Sigmoid colon (tissue), 7 donors: ENCODE results near the gene ENTREP1. TPM values are rescaled to one million over a fixed set of nuclear protein-coding genes. Genes with fewer than 3 reads are reported as not detected.
A peak's percentile ranks its signal among the peaks of the same experiment; 100 is the strongest.

ENCODE experiments used
- DNase-seq: peaks from one replicate; pipeline ENCODE4 v3.0.0-alpha.2; 2019
- H3K27ac ChIP-seq, 4 donors: fragments of 200-600 bp; sonication (generic); one replicate each; pipeline ENCODE4 v1.5.1; 2016 to 2019; ENCODE audit warnings: mild to moderate bottlenecking in 1 of 4
- H3K27me3 ChIP-seq, 3 donors: fragments of 200-600 bp; sonication (generic); one replicate each; pipeline ENCODE4 v1.5.1; 2019; ENCODE audit warnings: mild to moderate bottlenecking in 1 of 3
- H3K36me3 ChIP-seq, 4 donors: fragments of 200-600 bp; sonication (generic); one replicate each; pipeline ENCODE4 v1.5.1; 2016 to 2019
- H3K4me1 ChIP-seq, 4 donors: fragments of 200-600 bp; sonication (generic); one replicate each; pipeline ENCODE4 v1.5.1; 2017 to 2019
- H3K4me3 ChIP-seq, 4 donors: fragments of 200-600 bp; sonication (generic); one replicate each; pipeline ENCODE4 v1.5.1; 2017 to 2019; ENCODE audit warnings: mild to moderate bottlenecking in 2 of 4, moderate library complexity in 1 of 4
- H3K9me3 ChIP-seq, 4 donors: fragments of 200-600 bp in 3 of 4; sonication (generic) in 3 of 4; one replicate each; pipeline versions ENCODE4 v1.5.1 to v1.6.1; 2013 to 2019
- EP300 ChIP-seq, 4 donors: sonication (generic); formaldehyde crosslinking; IDR thresholded peaks; one replicate each; pipeline ENCODE4 v1.6.1; 2017; ENCODE audit warnings: antibody characterized with exemption in 4 of 4
- POLR2A ChIP-seq, 2 donors: fragments of 450-650 bp; IDR thresholded peaks; one replicate each; pipeline ENCODE4 v1.6.1; 2016; ENCODE audit warnings: antibody characterized with exemption in 2 of 2, mild to moderate bottlenecking in 2 of 2, moderate library complexity in 2 of 2
- POLR2AphosphoS5 ChIP-seq, 4 donors: sonication (generic); formaldehyde crosslinking; IDR thresholded peaks; one replicate each; pipeline ENCODE4 v1.6.1; 2017; ENCODE audit warnings: antibody characterized with exemption in 4 of 4
- WGBS, 2 donors: extraction: QIAGEN DNeasy Blood & Tissue Kit; methylation state at CpG; one replicate each; pipeline ENCODE4 v1.1.7; 2013; 5-methylcytosine and 5-hydroxymethylcytosine counted together
- intact Hi-C: fragments of 100-400 bp; cut with DNase I; formaldehyde crosslinking; loops from one replicate; pipeline ENCODE4 v1.15.1; 2023
- polyA plus RNA-seq, 3 donors: library from polyadenylated mRNA; stranded (reverse); fragments of 200-250 nt; gene quantifications; one replicate each; pipeline ENCODE4 v1.2.3, GENCODE V29; 2013
- total RNA-seq, 4 donors: library from RNA; depleted of rRNA; stranded (reverse); fragments of >200 nt; gene quantifications; one replicate each; pipeline ENCODE4 v1.1.0, GENCODE V29; 2016
- TF ChIP-seq, protein P1 (sequence below), 4 experiments: fragments of 450-650 bp in 3 of 4; fragments of 200-600 bp in 1 of 4; IDR thresholded peaks; one replicate each; pipeline ENCODE4 v1.5.1; 2016 to 2019; ENCODE audit warnings: antibody characterized with exemption in 4 of 4, mild to moderate bottlenecking in 3 of 4, moderate library complexity in 2 of 4
- donor health status: healthy with polysubstance abuse.
- donor health status: Bipolar disorder and iron deficiency.
- donor health status: healthy.

The ENTREP1 gene
- total and polyA plus RNA-seq, 7 donors: 1.2 to 81.9 (median 3.7) TPM; not detected in 1

DNA sequence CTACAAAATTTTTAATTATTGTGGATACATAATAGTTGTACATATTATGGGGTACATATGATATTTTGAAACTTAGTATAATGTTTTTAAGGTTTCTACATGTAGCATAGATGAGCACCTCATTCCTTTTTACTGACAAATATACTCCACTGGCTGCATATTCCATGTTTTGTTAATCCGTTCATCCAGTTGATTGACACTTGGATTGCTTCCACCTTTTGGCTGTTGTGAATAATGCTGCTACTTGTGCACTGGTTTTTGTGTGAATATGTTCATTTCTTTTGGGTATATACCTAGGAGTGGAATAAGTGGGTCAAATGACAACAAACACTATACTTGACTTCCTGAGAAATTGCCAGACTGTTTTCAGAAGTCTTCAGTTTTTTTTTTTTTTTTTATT lies 2.8 kb upstream of the ENTREP1 start:
- Histone ChIP-seq H3K4me3 (no peak overlapping the region), H3K27ac (no peak overlapping the region), H3K27me3 (no peaks in the 10 kb centered on the region), H3K4me1 (peaks cover 0 to 26% (median 11%) of the 10 kb centered on the region in 4 donors), H3K36me3 (no peaks in the 10 kb centered on the region), H3K9me3 (no peaks in the 10 kb centered on the region)
- 41 to 70% methylated on average over 1 of the region's 1 CpG for WGBS, 2 donors
- intact Hi-C loops: no loop called here
- DNase-seq: no peak
- TF ChIP-seq POLR2A (IDR thresholded peaks at IDR 0.05) (no peak), POLR2AphosphoS5 (IDR thresholded peaks at IDR 0.05) (no peak), EP300 (IDR thresholded peaks at IDR 0.05) (no peak)
- TF ChIP-seq, protein P1, sequence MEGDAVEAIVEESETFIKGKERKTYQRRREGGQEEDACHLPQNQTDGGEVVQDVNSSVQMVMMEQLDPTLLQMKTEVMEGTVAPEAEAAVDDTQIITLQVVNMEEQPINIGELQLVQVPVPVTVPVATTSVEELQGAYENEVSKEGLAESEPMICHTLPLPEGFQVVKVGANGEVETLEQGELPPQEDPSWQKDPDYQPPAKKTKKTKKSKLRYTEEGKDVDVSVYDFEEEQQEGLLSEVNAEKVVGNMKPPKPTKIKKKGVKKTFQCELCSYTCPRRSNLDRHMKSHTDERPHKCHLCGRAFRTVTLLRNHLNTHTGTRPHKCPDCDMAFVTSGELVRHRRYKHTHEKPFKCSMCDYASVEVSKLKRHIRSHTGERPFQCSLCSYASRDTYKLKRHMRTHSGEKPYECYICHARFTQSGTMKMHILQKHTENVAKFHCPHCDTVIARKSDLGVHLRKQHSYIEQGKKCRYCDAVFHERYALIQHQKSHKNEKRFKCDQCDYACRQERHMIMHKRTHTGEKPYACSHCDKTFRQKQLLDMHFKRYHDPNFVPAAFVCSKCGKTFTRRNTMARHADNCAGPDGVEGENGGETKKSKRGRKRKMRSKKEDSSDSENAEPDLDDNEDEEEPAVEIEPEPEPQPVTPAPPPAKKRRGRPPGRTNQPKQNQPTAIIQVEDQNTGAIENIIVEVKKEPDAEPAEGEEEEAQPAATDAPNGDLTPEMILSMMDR (IDR thresholded peaks at IDR 0.05): no peak

DNA sequence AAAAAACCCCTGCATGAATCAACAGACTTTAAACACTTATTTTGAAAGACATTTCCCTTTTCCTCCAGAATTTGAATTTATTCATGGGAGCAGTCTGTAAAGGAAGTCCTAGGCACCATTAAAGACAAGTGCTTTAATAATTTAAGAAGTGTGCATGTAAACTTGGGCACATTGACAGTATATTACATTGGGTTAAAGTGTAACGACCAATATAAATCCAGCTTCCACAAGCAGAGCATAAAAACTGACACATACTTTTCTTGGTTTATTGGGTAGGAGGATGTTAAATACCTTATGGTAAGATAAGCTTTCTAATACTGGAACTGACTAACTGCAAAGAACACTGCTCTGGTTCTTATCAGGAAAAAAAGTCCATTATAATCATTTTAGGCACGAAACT lies 1.2 kb upstream of the ENTREP1 start:
- no peaks in the 10 kb centered on the region for H3K9me3 ChIP-seq
- H3K4me3 ChIP-seq: no peak overlapping the region
- no peak for DNase-seq
- intact Hi-C loops: no loop called here
- H3K4me1 ChIP-seq: peaks cover 0 to 27% (median 11%) of the 10 kb centered on the region in 4 donors
- TF ChIP-seq EP300 (IDR thresholded peaks at IDR 0.05) (peak in 1 of 4 donors; percentile 1), POLR2A (IDR thresholded peaks at IDR 0.05) (no peak), POLR2AphosphoS5 (IDR thresholded peaks at IDR 0.05) (peak in 2 of 4 donors; percentile 23 to 27)
- H3K36me3 ChIP-seq: no peaks in the 10 kb centered on the region
- H3K27me3 ChIP-seq: no peaks in the 10 kb centered on the region
- no peak overlapping the region for H3K27ac ChIP-seq
- 18 to 52% methylated on average over 2 of the region's 2 CpGs for WGBS, 2 donors

DNA sequence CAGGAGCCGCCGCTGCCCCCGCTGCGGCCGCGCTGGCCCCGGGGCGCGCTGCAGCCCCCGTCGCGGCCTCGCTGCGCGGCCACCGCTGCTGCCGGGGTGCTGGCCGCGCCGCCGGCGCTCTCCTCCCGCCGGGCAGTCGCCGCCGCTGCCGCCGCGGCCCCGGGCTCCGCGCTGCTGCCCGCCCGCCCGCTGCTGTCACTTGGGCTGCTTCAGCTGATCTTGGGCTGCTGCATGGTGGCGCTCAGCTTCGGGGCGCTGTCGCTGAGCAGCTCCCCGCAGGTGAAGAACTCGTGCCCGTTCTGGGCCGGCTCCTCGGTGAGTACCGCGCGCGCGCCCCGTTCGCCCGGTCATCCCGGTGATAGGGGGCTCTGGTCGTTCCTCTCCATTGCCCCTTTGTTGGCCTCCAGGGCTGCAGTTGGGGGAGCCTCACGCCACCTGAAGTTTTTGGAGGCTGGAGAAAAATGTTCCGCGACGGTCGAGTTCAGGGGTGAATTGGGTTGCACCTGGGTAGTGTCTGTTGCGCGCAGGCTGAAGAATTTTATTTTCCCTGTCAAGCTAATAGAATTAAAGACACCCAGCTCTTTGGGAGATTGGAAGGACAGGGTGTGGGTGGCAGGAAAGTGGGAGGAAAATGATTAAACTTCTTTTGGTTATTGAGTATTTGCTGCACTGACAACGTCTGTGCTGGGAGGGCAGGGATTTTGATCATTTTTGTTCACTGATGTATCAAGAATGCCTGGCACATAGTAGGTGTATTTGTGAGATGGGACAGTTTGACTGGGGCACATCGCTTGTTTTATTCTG lies 596 bp downstream of the ENTREP1 start:
- no peaks in the 10 kb centered on the region for H3K9me3 ChIP-seq
- H3K4me1 ChIP-seq: peaks cover 0 to 27% (median 11%) of the 10 kb centered on the region in 4 donors
- H3K4me3 ChIP-seq: peak overlapping the region; percentile 35 to 69 (median 62)
- DNase-seq: no peak
- WGBS, 2 donors: 3 to 5% methylated on average over 64 of the region's 64 CpGs
- peak overlapping the region in 2 of 4 donors; percentile 77 to 91 for H3K27ac ChIP-seq
- TF ChIP-seq EP300 (IDR thresholded peaks at IDR 0.05): no peak
- TF ChIP-seq, protein P1 (IDR thresholded peaks at IDR 0.05): no peak
- TF ChIP-seq POLR2A (IDR thresholded peaks at IDR 0.05): no peak
- TF ChIP-seq POLR2AphosphoS5 (IDR thresholded peaks at IDR 0.05): no peak
- H3K27me3 ChIP-seq: no peaks in the 10 kb centered on the region
- H3K36me3 ChIP-seq: no peaks in the 10 kb centered on the region
- intact Hi-C loops: no loop called here

DNA sequence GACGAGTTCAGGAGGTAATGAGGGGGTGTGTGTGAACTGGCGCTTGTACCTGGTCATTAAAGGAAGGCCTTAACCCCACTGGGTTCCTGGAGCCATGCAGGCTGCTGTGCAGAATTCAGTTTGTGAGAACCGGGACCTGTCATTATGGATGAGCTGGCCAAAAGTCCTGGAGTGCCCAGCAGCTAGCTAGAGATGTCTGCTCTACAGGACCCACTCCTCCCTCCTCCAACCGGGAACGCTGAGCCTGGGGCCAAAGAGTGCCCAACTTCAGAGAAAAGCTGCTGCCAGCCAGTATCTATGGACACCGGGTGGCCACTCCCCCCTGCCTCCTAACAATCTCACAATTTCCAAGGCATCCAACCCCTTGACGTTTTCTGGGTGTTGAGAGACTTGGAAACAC lies 1.2 kb downstream of the ENTREP1 start:
- intact Hi-C loops: no loop called here
- H3K27ac ChIP-seq: peak overlapping the region in 1 of 4 donors; percentile 75
- H3K4me3 ChIP-seq: peak overlapping the region in 3 of 4 donors; percentile 59 to 69 (median 66)
- 18 to 46% methylated on average over 7 of the region's 7 CpGs for WGBS, 2 donors
- TF ChIP-seq, protein P1 (IDR thresholded peaks at IDR 0.05): no peak
- TF ChIP-seq POLR2A (IDR thresholded peaks at IDR 0.05) (no peak), POLR2AphosphoS5 (IDR thresholded peaks at IDR 0.05) (no peak), EP300 (IDR thresholded peaks at IDR 0.05) (no peak)
- H3K36me3 ChIP-seq: no peaks in the 10 kb centered on the region
- no peaks in the 10 kb centered on the region for H3K9me3 ChIP-seq
- DNase-seq: no peak
- H3K27me3 ChIP-seq: no peaks in the 10 kb centered on the region
- peaks cover 0 to 27% (median 11%) of the 10 kb centered on the region in 4 donors for H3K4me1 ChIP-seq

DNA sequence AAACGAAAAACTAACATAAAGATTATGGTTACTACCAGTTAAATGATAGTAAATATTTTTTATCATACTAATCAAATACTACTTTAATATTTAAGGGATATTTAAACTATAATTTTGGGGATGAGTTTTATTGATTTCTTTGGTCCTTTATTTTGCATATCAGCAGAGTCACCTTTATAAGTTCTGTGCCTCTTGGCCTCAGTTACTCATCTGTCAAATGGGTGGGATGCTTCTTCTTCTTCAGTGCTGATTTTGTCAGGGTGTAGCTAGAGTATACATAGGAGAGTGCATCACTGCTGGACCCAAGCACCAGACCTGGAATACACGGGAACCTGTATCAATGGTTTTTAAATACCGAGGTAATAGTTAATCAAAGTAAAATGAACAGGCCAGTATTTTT lies 5.6 kb downstream of the ENTREP1 start:
- Histone ChIP-seq H3K4me3 (no peak overlapping the region), H3K27ac (no peak overlapping the region), H3K36me3 (no peaks in the 10 kb centered on the region), H3K27me3 (no peaks in the 10 kb centered on the region), H3K4me1 (peaks cover 0 to 19% (median 5%) of the 10 kb centered on the region in 4 donors), H3K9me3 (no peaks in the 10 kb centered on the region)
- TF ChIP-seq POLR2A (IDR thresholded peaks at IDR 0.05) (no peak), EP300 (IDR thresholded peaks at IDR 0.05) (no peak)
- TF ChIP-seq, protein P1 (IDR thresholded peaks at IDR 0.05): no peak
- intact Hi-C loops: loop anchor here (10.0 kb wide), 1 partner anchor 64 kb away; no protein-coding TSS in a partner anchor
- WGBS, 2 donors: 88 to 89% methylated on average over 3 of the region's 3 CpGs
- DNase-seq: no peak
